MM.1S (cell line): Measurements from ENCODE around the gene KLHL14.

Experiments
- EZH2 ChIP-seq: fragments of 300-600 bp; sonication (generic); optimal IDR thresholded peaks from 2 replicates; pipeline ENCODE3; 2017; ENCODE audit warnings: low read depth, mild to moderate bottlenecking, antibody characterized with exemption, low read length, mixed read lengths
- TF ChIP-seq, protein P1 (sequence below): fragments of 300-600 bp; sonication (generic); IDR thresholded peaks from 2 replicates; pipeline ENCODE4 v1.5.1; 2016; ENCODE audit warnings: antibody characterized with exemption, low read length, mixed read lengths

GRCh38 chr18:32771871-32772580 lies 797 bp downstream of the KLHL14 start:
- TF ChIP-seq, protein P1, sequence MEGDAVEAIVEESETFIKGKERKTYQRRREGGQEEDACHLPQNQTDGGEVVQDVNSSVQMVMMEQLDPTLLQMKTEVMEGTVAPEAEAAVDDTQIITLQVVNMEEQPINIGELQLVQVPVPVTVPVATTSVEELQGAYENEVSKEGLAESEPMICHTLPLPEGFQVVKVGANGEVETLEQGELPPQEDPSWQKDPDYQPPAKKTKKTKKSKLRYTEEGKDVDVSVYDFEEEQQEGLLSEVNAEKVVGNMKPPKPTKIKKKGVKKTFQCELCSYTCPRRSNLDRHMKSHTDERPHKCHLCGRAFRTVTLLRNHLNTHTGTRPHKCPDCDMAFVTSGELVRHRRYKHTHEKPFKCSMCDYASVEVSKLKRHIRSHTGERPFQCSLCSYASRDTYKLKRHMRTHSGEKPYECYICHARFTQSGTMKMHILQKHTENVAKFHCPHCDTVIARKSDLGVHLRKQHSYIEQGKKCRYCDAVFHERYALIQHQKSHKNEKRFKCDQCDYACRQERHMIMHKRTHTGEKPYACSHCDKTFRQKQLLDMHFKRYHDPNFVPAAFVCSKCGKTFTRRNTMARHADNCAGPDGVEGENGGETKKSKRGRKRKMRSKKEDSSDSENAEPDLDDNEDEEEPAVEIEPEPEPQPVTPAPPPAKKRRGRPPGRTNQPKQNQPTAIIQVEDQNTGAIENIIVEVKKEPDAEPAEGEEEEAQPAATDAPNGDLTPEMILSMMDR: no peak
- TF ChIP-seq EZH2: no peak
